Pancreas (tissue), 10 donors: ENCODE results near the gene CKLF. TPM values are rescaled to one million over a fixed set of nuclear protein-coding genes. Genes with fewer than 3 reads are reported as not detected.

Source experiments
- ATAC-seq, 4 donors: fragments of 200-7000 bp; cut with Tn5 transposase; one replicate each; pipeline versions ENCODE4 v1.8.0 to v1.9.1; 2020; ENCODE audit warnings: mild to moderate bottlenecking in 4 of 4, moderate library complexity in 4 of 4
- DNase-seq, 6 donors: peaks; one replicate each; pipeline ENCODE4 v3.0.0-alpha.2; 2020
- FAIRE-seq: peaks from 2 replicates; lab custom pipeline; 2012; peaks lifted over from hg19 to GRCh38; lab: Jason Lieb, UNC
- H3K27ac ChIP-seq, 4 donors: fragments of 200-600 bp; sonication (generic); 1 replicate in 3 of 4; 2 replicates in 1 of 4; pipeline versions ENCODE4 v1.5.0 to v1.8.0; 2020
- H3K27me3 ChIP-seq, 4 donors: fragments of 200-600 bp; one replicate each; pipeline ENCODE4 v1.8.0; 2021
- H3K36me3 ChIP-seq, 3 donors: fragments of 200-600 bp; sonication (generic) in 1 of 3; one replicate each; pipeline versions ENCODE4 v1.5.0 to v1.8.0; 2020 to 2021
- H3K4me1 ChIP-seq, 3 donors: fragments of 200-600 bp; one replicate each; pipeline ENCODE4 v1.8.0; 2021
- H3K4me3 ChIP-seq, 4 donors: fragments of 200-600 bp; sonication (generic) in 2 of 4; one replicate each; pipeline versions ENCODE4 v1.5.0 to v1.8.0; 2020 to 2021
- H3K9me3 ChIP-seq, 4 donors: fragments of 200-600 bp; one replicate each; pipeline ENCODE4 v1.8.0; 2021
- WGBS, 2 donors: extraction: QIAGEN DNeasy Blood & Tissue Kit; methylation state at CpG; one replicate each; pipeline ENCODE4 v1.1.7; 2013; 5-methylcytosine and 5-hydroxymethylcytosine counted together
- intact Hi-C, 3 donors: fragments of 100-400 bp; cut with DNase I; formaldehyde crosslinking; loops; one replicate each; pipeline versions ENCODE4 v1.11.1 to v1.14.2; 2022
- polyA plus RNA-seq, 2 donors: library from polyadenylated mRNA; stranded (reverse); fragments of 200-250 nt; gene quantifications; one replicate each; pipeline ENCODE4 v1.2.3, GENCODE V29; 2013
- total RNA-seq, 6 donors: library from RNA; stranded (reverse); fragmentation: NEBNext Ultra II Directional in 4 of 6; extraction: Animal tissue kit (Norgen Biotek cat#: 25700) in 4 of 6; gene quantifications; one replicate each; pipeline versions ENCODE4 v1.2.1 to v1.2.4, GENCODE V29; 2021 to 2023
- TF ChIP-seq, protein P1 (sequence below), 4 donors: fragments of 200-600 bp; sonication (generic) in 3 of 4; IDR thresholded peaks; one replicate each; pipeline versions ENCODE4 v1.5.0 to v1.8.0; 2021; ENCODE audit warnings: antibody characterized with exemption in 4 of 4
- donor health status: healthy with polysubstance abuse.
- donor health status: DM: no; HTN: no; CAD: no; lungs with moderate emphysema.
- donor health status: DM: no; HTN: no; CAD: no.
- donor health status: control.
- donor health status: control.
- donor health status: Bipolar disorder and iron deficiency.
- donor health status: DM: yes; HTN: yes; CAD: no.
- donor health status: DM: no; HTN: no; CAD: no.
- donor health status: DM: no; HTN: no; CAD: no.
- donor health status: DM: yes; HTN: yes; CAD: no.

The CKLF gene
- total and polyA plus RNA-seq, 8 donors: 5.9 to 26.1 (median 11.0) TPM

DNA sequence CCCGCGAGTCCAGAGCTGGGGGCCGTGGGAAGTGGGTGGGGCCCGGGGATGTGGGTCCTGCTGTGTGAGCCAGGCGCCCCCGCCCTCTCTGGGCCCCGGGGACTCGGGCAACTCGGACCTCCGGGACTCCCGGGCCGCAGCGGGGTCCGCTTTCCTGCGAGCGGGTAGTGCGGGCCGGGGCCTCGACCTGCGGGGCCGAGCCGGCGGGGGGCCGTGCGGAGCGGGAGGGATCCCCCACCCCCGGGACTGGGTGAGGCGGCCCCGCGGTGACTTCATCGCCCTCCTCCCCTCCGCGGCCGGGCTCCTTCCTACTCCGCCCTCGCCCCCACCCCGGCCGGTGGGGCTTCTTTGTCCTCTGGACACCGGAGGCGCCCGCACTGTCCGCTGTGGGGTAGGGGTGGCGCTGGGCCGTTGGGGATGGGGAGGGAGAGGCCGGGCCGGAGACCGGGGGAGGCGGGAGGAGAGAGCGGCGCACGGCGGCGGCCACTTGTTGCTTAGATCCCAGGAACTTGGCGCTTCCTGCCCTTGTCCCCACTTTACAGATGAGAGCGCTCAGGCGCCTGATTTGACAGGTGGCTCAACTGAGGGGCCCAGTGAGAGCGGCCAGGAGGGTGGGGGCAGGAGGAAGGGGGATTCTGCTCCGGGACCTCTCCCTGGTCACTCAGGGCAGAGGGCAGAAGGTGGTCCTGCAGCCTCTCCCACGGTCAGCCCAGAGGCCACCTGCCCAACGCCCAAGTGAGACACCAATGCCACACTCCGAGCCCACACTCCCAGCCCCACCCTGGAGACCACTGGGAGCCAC, 53.0 kb downstream of the CKLF start:
- H3K4me1 ChIP-seq: no peaks in the 10 kb centered on the region
- peak; percentile 12 to 31 (median 28) for ATAC-seq
- no peaks in the 10 kb centered on the region for H3K36me3 ChIP-seq
- TF ChIP-seq, protein P1, sequence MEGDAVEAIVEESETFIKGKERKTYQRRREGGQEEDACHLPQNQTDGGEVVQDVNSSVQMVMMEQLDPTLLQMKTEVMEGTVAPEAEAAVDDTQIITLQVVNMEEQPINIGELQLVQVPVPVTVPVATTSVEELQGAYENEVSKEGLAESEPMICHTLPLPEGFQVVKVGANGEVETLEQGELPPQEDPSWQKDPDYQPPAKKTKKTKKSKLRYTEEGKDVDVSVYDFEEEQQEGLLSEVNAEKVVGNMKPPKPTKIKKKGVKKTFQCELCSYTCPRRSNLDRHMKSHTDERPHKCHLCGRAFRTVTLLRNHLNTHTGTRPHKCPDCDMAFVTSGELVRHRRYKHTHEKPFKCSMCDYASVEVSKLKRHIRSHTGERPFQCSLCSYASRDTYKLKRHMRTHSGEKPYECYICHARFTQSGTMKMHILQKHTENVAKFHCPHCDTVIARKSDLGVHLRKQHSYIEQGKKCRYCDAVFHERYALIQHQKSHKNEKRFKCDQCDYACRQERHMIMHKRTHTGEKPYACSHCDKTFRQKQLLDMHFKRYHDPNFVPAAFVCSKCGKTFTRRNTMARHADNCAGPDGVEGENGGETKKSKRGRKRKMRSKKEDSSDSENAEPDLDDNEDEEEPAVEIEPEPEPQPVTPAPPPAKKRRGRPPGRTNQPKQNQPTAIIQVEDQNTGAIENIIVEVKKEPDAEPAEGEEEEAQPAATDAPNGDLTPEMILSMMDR (IDR thresholded peaks at IDR 0.05): no peak
- DNase-seq: peak in 3 of 6 donors; percentile 51 to 83 (median 71)
- intact Hi-C loops: loop anchor here in 1 of 3 donors (5.0 kb wide), 1 partner anchor 203 kb away; no protein-coding TSS in a partner anchor
- H3K27me3 ChIP-seq: no peaks in the 10 kb centered on the region
- FAIRE-seq: no peak
- WGBS, 2 donors: 28 to 29% methylated on average over 26 to 61 of the region's 61 CpGs
- peak overlapping the region in 3 of 4 donors; percentile 42 to 66 (median 55) for H3K27ac ChIP-seq
- H3K9me3 ChIP-seq: no peaks in the 10 kb centered on the region
- H3K4me3 ChIP-seq: peak overlapping the region; percentile 38 to 70 (median 44)

DNA sequence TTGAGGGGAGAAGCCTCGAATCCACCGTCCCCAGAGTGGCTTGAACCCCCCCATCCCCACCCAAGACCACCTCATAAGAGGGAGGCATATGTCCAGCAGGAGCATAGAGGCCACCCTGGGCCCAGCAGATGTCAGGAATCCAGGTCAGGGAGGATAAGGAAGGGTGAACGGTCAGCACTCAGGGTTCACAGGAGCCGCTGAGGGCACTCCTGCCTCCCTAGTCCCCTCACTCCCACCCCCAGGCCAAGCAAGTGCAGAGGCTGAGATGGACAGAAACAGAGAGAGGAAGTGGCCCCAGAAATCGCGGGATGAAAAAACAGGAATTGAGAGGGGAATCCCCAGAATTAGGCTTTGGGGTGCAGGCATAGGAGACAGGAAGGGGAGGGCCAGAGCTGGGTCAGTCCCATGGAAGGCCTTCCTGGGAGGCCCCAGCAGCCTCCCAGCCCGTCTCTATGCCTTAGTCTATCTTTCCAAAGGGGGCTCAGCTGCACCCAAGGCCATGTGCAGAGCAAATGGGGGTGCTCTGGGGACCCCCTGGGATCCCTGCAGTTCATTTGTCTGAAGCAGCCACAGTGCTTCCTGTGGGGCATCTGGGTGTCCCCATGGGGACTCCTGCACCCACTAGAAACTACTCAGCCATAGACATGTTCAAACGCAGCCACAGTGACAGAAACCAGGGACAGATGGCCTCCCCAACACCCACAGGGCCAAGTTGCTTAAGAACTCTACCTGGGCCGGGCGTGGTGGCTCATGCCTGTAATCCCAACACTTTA, 53.8 kb downstream of the CKLF start:
- Histone ChIP-seq H3K9me3 (no peaks in the 10 kb centered on the region), H3K4me3 (peak overlapping the region in 2 of 4 donors; percentile 42 to 70), H3K27ac (no peak overlapping the region), H3K27me3 (no peaks in the 10 kb centered on the region), H3K36me3 (no peaks in the 10 kb centered on the region), H3K4me1 (no peaks in the 10 kb centered on the region)
- TF ChIP-seq, protein P1 (IDR thresholded peaks at IDR 0.05): no peak
- 78 to 80% methylated on average over 10 of the region's 10 CpGs for WGBS, 2 donors
- FAIRE-seq (no peak), DNase-seq (no peak), ATAC-seq (no peak)
- intact Hi-C loops: loop anchor here in 1 of 3 donors (5.0 kb wide), 1 partner anchor 204 kb away; no protein-coding TSS in a partner anchor

DNA sequence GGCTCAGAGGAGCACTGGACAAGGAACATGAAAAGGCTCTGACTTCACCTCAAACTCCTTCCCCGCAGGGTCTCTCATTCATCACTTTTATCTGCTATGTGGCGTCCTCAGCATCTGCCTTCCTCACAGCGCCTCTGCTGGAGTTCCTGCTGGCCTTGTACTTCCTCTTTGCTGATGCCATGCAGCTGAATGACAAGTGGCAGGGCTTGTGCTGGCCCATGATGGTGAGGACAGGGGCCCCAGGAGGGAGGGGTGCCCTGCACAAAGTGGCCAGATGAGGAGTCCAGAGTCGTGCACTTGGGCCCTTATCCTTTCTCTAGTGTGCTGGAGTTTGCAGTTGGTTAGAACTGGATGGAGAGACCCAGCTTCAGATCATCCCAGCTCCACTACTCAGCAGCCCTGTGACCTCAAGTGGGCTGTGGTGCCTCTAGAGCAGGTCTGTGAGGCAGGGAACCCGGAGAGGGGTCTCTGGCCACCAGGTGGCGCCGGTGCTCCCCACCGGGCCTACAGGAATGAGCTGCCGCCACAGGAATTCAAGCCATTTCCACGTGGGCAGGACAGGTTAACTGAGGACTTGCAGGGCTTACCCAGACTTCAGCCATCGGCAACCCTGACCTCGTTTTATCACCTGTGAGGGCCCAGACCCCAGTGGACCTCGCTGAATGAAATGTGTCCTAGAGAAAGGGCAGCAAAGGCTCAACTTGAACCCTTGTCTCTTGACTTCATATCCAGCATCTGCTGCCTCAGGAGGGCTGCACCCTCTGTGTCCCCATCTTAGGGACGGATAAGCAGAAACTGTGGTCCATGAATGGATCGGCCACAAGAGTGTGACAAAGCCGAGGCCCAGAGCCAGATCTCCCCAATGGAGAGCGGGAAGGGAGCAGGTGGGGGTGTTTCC, 56.1 kb downstream of the CKLF start:
- Histone ChIP-seq H3K27me3 (no peaks in the 10 kb centered on the region), H3K4me1 (no peaks in the 10 kb centered on the region), H3K9me3 (no peaks in the 10 kb centered on the region), H3K27ac (no peak overlapping the region), H3K4me3 (no peak overlapping the region), H3K36me3 (no peaks in the 10 kb centered on the region)
- WGBS, 2 donors: 29 to 30% methylated on average over 17 of the region's 17 CpGs
- TF ChIP-seq, protein P1 (IDR thresholded peaks at IDR 0.05): peak; percentile 83 to 92 (median 90)
- ATAC-seq (peak; percentile 72 to 80 (median 78)), DNase-seq (peak; percentile 82 to 98 (median 89)), FAIRE-seq (no peak)
- intact Hi-C loops: loop anchor here in 1 of 3 donors (5.0 kb wide), 1 partner anchor 206 kb away; no protein-coding TSS in a partner anchor

DNA sequence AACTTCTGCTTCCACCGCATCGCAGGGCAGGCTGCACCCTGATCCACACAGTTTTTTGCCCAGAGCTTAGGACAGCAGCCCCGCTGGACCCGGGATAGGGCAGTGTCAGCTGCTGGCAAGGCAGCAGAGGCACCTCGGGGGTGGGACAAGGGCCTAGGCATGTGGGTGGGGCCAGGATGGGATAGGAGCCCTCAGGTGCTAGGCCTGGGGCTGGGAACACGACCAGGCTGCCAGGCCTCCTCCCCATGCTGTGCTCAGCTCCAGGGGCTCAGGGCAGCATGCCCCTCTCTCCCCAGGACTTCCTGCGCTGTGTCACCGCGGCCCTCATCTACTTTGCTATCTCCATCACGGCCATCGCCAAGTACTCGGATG, 56.7 kb downstream of the CKLF start:
- FAIRE-seq (no peak), ATAC-seq (no peak), DNase-seq (peak in 1 of 6 donors; percentile 64)
- no peaks in the 10 kb centered on the region for H3K4me1 ChIP-seq
- intact Hi-C loops: loop anchor here in 1 of 3 donors (5.0 kb wide), 1 partner anchor 207 kb away; no protein-coding TSS in a partner anchor
- H3K27ac ChIP-seq: no peak overlapping the region
- TF ChIP-seq, protein P1 (IDR thresholded peaks at IDR 0.05): no peak
- no peak overlapping the region for H3K4me3 ChIP-seq
- no peaks in the 10 kb centered on the region for H3K36me3 ChIP-seq
- no peaks in the 10 kb centered on the region for H3K9me3 ChIP-seq
- no peaks in the 10 kb centered on the region for H3K27me3 ChIP-seq
- 72 to 77% methylated on average over 12 of the region's 12 CpGs for WGBS, 2 donors
